Prostate gland (tissue), 2 donors: ENCODE measurements around the gene C1QTNF1.

ENCODE experiments used
- CTCF ChIP-seq, 4 experiments: fragments of 200-600 bp in 2 of 4; fragments of 450-650 bp in 2 of 4; sonication (generic) in 2 of 4; IDR thresholded peaks; 1 replicate in 3 of 4; 2 replicates in 1 of 4; pipeline ENCODE4 v1.5.1; 2016 to 2019; ENCODE audit warnings: antibody characterized with exemption in 4 of 4, mild to moderate bottlenecking in 2 of 4, moderate library complexity in 2 of 4
- POLR2A ChIP-seq: fragments of 450-650 bp; IDR thresholded peaks from one replicate; pipeline ENCODE4 v1.6.1; 2016; ENCODE audit warnings: antibody characterized with exemption, mild to moderate bottlenecking

- TF ChIP-seq CTCF (IDR thresholded peaks at IDR 0.05): no peak
- TF ChIP-seq POLR2A: no peak
Measured at GRCh38 chr17:79071161-79071740, 47.3 kb downstream of the C1QTNF1 start.
